Mucosa of descending colon (tissue), 3 donors: ENCODE measurements around the gene CTTNBP2. TPM values are rescaled to one million over a fixed set of nuclear protein-coding genes. Genes with fewer than 3 reads are reported as not detected.

Experiments
- ATAC-seq: fragments of 200-7000 bp; cut with Tn5 transposase; one replicate; pipeline ENCODE4 v1.9.1; 2020; ENCODE audit warnings: mild to moderate bottlenecking, moderate library complexity
- DNase-seq, 3 donors: peaks; one replicate each; pipeline ENCODE4 v3.0.0-alpha.2; 2020
- H3K36me3 ChIP-seq: fragments of 200-600 bp; one replicate; pipeline ENCODE4 v1.8.0; 2021; ENCODE audit warnings: low read depth, mild to moderate bottlenecking
- H3K4me1 ChIP-seq: fragments of 200-600 bp; one replicate; pipeline ENCODE4 v1.8.0; 2021; ENCODE audit warnings: low read depth, mild to moderate bottlenecking
- H3K4me3 ChIP-seq: fragments of 200-600 bp; one replicate; pipeline ENCODE4 v1.8.0; 2021; ENCODE audit warnings: mild to moderate bottlenecking
- H3K9me3 ChIP-seq: fragments of 200-600 bp; one replicate; pipeline ENCODE4 v1.8.0; 2021; ENCODE audit warnings: mild to moderate bottlenecking
- CTCF ChIP-seq: fragments of 200-600 bp; IDR thresholded peaks from one replicate; pipeline ENCODE4 v1.8.0; 2022; ENCODE audit warnings: antibody characterized with exemption, mild to moderate bottlenecking
- intact Hi-C, 2 donors: fragments of 100-400 bp; cut with DNase I in 1 of 2; cut with micrococcal nuclease in 1 of 2; formaldehyde crosslinking; loops; one replicate each; pipeline versions ENCODE4 v1.11.0 to v1.11.1; 2022; cut with DNase I, micrococcal nuclease
- total RNA-seq, 3 donors: library from RNA; stranded (reverse); fragmentation: NEBNext Ultra II Directional in 2 of 3; extraction: Animal tissue kit (Norgen Biotek cat#: 25700) in 2 of 3; gene quantifications; one replicate each; pipeline versions ENCODE4 v1.2.1 to v1.2.4, GENCODE V29; 2021 to 2023
- donor health status: DM: no; HTN: no; CAD: no; lungs with moderate emphysema.
- donor health status: DM: no; HTN: no; CAD: no.
- donor health status: DM: no; HTN: yes; CAD: no.

The CTTNBP2 gene
- total RNA-seq, 3 donors from 2014 or later = 3.9 to 8.3 (median 7.2) TPM

- TF ChIP-seq CTCF = no peak
- intact Hi-C loops = no loop called here
- H3K36me3 ChIP-seq = no peaks in the 10 kb centered on the region
- no peaks in the 10 kb centered on the region for H3K9me3 ChIP-seq
- no peak overlapping the region for H3K4me3 ChIP-seq
- H3K4me1 ChIP-seq = no peaks in the 10 kb centered on the region
- DNase-seq = peak in 1 of 3 donors; percentile 30
- ATAC-seq = peak; percentile 51
These were observed 95.7 kb downstream of the CTTNBP2 start for GRCh38 chr7:117777335-117778142.

DNA sequence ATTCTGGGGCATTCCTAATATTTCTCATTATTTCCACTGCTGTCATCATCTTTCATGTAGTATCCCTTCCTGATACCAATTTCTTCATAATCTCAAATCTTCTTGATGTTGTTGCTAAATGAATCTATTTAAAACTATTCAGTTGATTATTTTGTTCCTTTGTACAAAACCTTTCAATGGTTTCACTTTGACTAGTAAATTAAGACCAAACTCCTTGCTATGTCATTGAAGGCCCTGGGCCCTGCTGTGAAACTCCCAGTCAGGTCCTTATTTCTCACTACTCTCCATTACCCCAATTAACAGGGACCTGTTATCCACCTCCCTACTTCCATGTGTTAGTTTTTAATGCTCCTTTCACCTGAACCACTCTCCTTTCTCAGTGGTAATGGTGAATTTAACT is 97.0 kb downstream of the CTTNBP2 start:
- H3K9me3 ChIP-seq = no peaks in the 10 kb centered on the region
- TF ChIP-seq CTCF = no peak
- no peaks in the 10 kb centered on the region for H3K36me3 ChIP-seq
- DNase-seq (no peak), ATAC-seq (no peak)
- no peaks in the 10 kb centered on the region for H3K4me1 ChIP-seq
- peak overlapping the region; percentile 1 for H3K4me3 ChIP-seq
- intact Hi-C loops = no loop called here

DNA sequence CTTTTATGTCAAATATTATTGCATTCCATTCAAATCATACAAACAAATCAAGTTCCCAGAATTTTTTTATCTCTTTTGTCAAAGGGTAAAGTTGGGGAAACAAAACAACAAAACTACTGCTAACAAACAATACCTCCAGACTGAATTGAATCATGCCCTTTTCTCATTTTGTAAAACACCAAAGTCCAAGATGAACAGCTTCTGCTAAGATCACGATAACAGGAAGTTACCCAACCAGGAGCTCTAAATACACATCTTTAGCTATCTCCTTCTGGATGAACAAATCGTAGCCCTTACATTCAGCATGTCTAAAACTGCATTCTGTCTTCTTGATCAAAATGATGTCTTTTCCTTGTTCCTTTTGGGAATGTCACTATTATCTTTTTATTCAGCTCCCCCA is 97.4 kb downstream of the CTTNBP2 start:
- Histone ChIP-seq H3K36me3 (no peaks in the 10 kb centered on the region), H3K4me1 (no peaks in the 10 kb centered on the region), H3K4me3 (peak overlapping the region; percentile 1), H3K9me3 (no peaks in the 10 kb centered on the region)
- DNase-seq (no peak), ATAC-seq (no peak)
- intact Hi-C loops = no loop called here
- no peak for TF ChIP-seq CTCF

GRCh38 chr7:117774943-117775342 is 98.3 kb downstream of the CTTNBP2 start:
- DNase-seq = no peak
- Histone ChIP-seq H3K4me3 (no peak overlapping the region), H3K36me3 (no peaks in the 10 kb centered on the region), H3K4me1 (no peaks in the 10 kb centered on the region), H3K9me3 (no peaks in the 10 kb centered on the region)
- intact Hi-C loops = no loop called here
- TF ChIP-seq CTCF = no peak
- no peak for ATAC-seq

GRCh38 chr7:117772421-117772820 is 100.8 kb downstream of the CTTNBP2 start:
- no peaks in the 10 kb centered on the region for H3K36me3 ChIP-seq
- ATAC-seq (no peak), DNase-seq (no peak)
- no peak overlapping the region for H3K4me3 ChIP-seq
- intact Hi-C loops = no loop called here
- H3K9me3 ChIP-seq = no peaks in the 10 kb centered on the region
- H3K4me1 ChIP-seq = no peaks in the 10 kb centered on the region
- no peak for TF ChIP-seq CTCF
